Suprapubic skin (tissue), 3 donors: Measurements from ENCODE around the gene MYCBP2.

ENCODE experiments used
- CTCF ChIP-seq, 2 donors: fragments of 200-600 bp in 1 of 2; fragments of 450-650 bp in 1 of 2; sonication (generic) in 1 of 2; IDR thresholded peaks; one replicate each; pipeline ENCODE4 v1.5.1; 2016 to 2019; ENCODE audit warnings: antibody characterized with exemption in 2 of 2, mild to moderate bottlenecking in 1 of 2, moderate library complexity in 1 of 2
- POLR2A ChIP-seq, 2 donors: fragments of 450-650 bp; IDR thresholded peaks; one replicate each; pipeline ENCODE4 v1.6.1; 2017; ENCODE audit warnings: antibody characterized with exemption in 2 of 2, mild to moderate bottlenecking in 2 of 2, moderate library complexity in 2 of 2

- TF ChIP-seq POLR2A (IDR thresholded peaks at IDR 0.05) (no peak), CTCF (IDR thresholded peaks at IDR 0.05) (no peak)
Observed at GRCh38 chr13:77290342-77290741, 36.6 kb downstream of the MYCBP2 start.
